ENCODE data around the gene C22orf23.
"Not testable (repeated sequence)": the region's sequence is repeated elsewhere in the genome, so short reads cannot be mapped to it uniquely, and the experiment has no call there.

The C22orf23 gene

GRCh38 chr22:37981282-37982011 is 28.0 kb upstream of the C22orf23 start:
- no peak for DNase-seq

- no peak for DNase-seq
Measured at GRCh38 chr22:37979782-37980181, 26.4 kb upstream of the C22orf23 start.

GRCh38 chr22:37976547-37976946 is 23.1 kb upstream of the C22orf23 start:
- no peak for DNase-seq

- DNase-seq: not testable (repeated sequence)
Measured at GRCh38 chr22:37976022-37976421, 22.6 kb upstream of the C22orf23 start.

- DNase-seq: no peak
Measured at GRCh38 chr22:37975153-37975552, 21.8 kb upstream of the C22orf23 start.

- DNase-seq: no peak
Measured at GRCh38 chr22:37973271-37974170, 20.1 kb upstream of the C22orf23 start.

GRCh38 chr22:37972527-37972926 is 19.1 kb upstream of the C22orf23 start:
- no peak for DNase-seq

GRCh38 chr22:37971475-37972434 is 18.4 kb upstream of the C22orf23 start:
- no peak for DNase-seq

GRCh38 chr22:37970864-37971263 is 17.5 kb upstream of the C22orf23 start:
- DNase-seq: no peak

- DNase-seq: no peak
Measured at GRCh38 chr22:37968452-37969251, 15.3 kb upstream of the C22orf23 start.

GRCh38 chr22:37967637-37968451 is 14.4 kb upstream of the C22orf23 start:
- no peak for DNase-seq

- DNase-seq: no peak
Measured at GRCh38 chr22:37967147-37967546, 13.7 kb upstream of the C22orf23 start.

GRCh38 chr22:37965940-37966664 is 12.7 kb upstream of the C22orf23 start:
- DNase-seq: no peak

- no peak for DNase-seq
Measured at GRCh38 chr22:37961062-37961461, 7.7 kb upstream of the C22orf23 start.

GRCh38 chr22:37959231-37959825 is 5.9 kb upstream of the C22orf23 start:
- no peak for DNase-seq

GRCh38 chr22:37957232-37957631 is 3.8 kb upstream of the C22orf23 start:
- DNase-seq: no peak

GRCh38 chr22:37955825-37956397 is 2.5 kb upstream of the C22orf23 start:
- not testable (repeated sequence) for DNase-seq

- no peak for DNase-seq
Measured at GRCh38 chr22:37954686-37955085, 1.3 kb upstream of the C22orf23 start.

- DNase-seq: no peak
Measured at GRCh38 chr22:37953062-37953436, 352 bp downstream of the C22orf23 start.

GRCh38 chr22:37952629-37953028 is 772 bp downstream of the C22orf23 start:
- not testable (repeated sequence) for DNase-seq
